GM23338 (cell line): Measurements from ENCODE around the gene PPM1H. TPM values are rescaled to one million over a fixed set of nuclear protein-coding genes. Genes with fewer than 3 reads are reported as not detected.
A peak's percentile ranks its signal among the peaks of the same experiment; 100 is the strongest.

Experiments used
- ATAC-seq: fragments of 200-7000 bp; cut with Tn5 transposase; 3 replicates; pipeline ENCODE4 v1.9.1; 2020
- DNase-seq: peaks from one replicate; pipeline ENCODE4 v3.0.0-alpha.2; 2015; ENCODE audit warnings: low spot score
- H2AFZ ChIP-seq: fragments of 200-600 bp; sonication (generic); 2 replicates; pipeline ENCODE4 v1.8.0; 2016; ENCODE audit warnings: antibody characterized with exemption, mild to moderate bottlenecking, moderate library complexity
- H3F3A ChIP-seq: fragments of 200-600 bp; sonication (generic); replicated peaks from 2 replicates; pipeline ENCODE4 v1.8.0; 2017; ENCODE audit warnings: antibody characterized with exemption, mixed run types, low read depth
- H3K27ac ChIP-seq: fragments of 200-600 bp; sonication (generic); 2 replicates; pipeline ENCODE4 v1.6.1; 2016; ENCODE audit warnings: low read depth
- H3K27me3 ChIP-seq: fragments of 200-600 bp; sonication (generic); 2 replicates; pipeline ENCODE4 v1.8.0; 2016; ENCODE audit warnings: mild to moderate bottlenecking, mixed run types, moderate library complexity; ENCODE audit not compliant: insufficient read depth
- H3K36me3 ChIP-seq: fragments of 200-600 bp; sonication (generic); 2 replicates; pipeline ENCODE4 v1.8.0; 2016; ENCODE audit warnings: mild to moderate bottlenecking; ENCODE audit not compliant: insufficient read depth
- H3K4me1 ChIP-seq: fragments of 200-600 bp; sonication (generic); 2 replicates; pipeline ENCODE4 v1.8.0; 2016; ENCODE audit warnings: mild to moderate bottlenecking, moderate library complexity; ENCODE audit not compliant: insufficient read depth
- H3K4me2 ChIP-seq: fragments of 200-600 bp; sonication (generic); 2 replicates; pipeline ENCODE4 v1.7.1; 2017; ENCODE audit warnings: mixed run types
- H3K4me3 ChIP-seq: fragments of 200-600 bp; sonication (generic); 2 replicates; pipeline ENCODE4 v1.6.1; 2016; ENCODE audit warnings: mixed run types
- H3K79me2 ChIP-seq: fragments of 200-600 bp; sonication (generic); replicated peaks from 2 replicates; pipeline ENCODE4 v1.8.0; 2017; ENCODE audit warnings: mild to moderate bottlenecking; ENCODE audit not compliant: insufficient read depth
- H3K9me2 ChIP-seq: fragments of 200-600 bp; sonication (generic); 2 replicates; pipeline ENCODE4 v1.8.0; 2017; ENCODE audit not compliant: insufficient read depth
- H4K20me1 ChIP-seq: fragments of 200-600 bp; sonication (generic); replicated peaks from 2 replicates; pipeline ENCODE4 v1.8.0; 2017; ENCODE audit warnings: mild to moderate bottlenecking; ENCODE audit not compliant: insufficient read depth
- H3K27ac Mint-ChIP-seq: 2 replicates; pipeline ENCODE4 v1.8.0; 2020; ENCODE audit warnings: inconsistent platforms, mild to moderate bottlenecking, moderate library complexity, mixed read lengths
- H3K27me3 Mint-ChIP-seq: 3 replicates; pipeline ENCODE4 v1.8.0; 2022; ENCODE audit warnings: low read depth, mild to moderate bottlenecking, moderate library complexity, mixed read lengths, inconsistent platforms; ENCODE audit not compliant: insufficient read depth, poor library complexity
- H3K36me3 Mint-ChIP-seq: 3 replicates; pipeline ENCODE4 v1.8.0; 2021; ENCODE audit warnings: low read depth, mild to moderate bottlenecking, inconsistent platforms, moderate library complexity, mixed read lengths
- H3K4me1 Mint-ChIP-seq: 3 replicates; pipeline ENCODE4 v1.8.0; 2020; ENCODE audit warnings: mild to moderate bottlenecking, inconsistent platforms, mixed read lengths
- H3K4me3 Mint-ChIP-seq: 3 replicates; pipeline ENCODE4 v1.8.0; 2021; ENCODE audit warnings: moderate library complexity, mild to moderate bottlenecking, inconsistent platforms, mixed read lengths
- H3K9me3 Mint-ChIP-seq: 3 replicates; pipeline ENCODE4 v1.8.0; 2020; ENCODE audit warnings: moderate library complexity, mild to moderate bottlenecking, inconsistent platforms, mixed read lengths
- EZH2 ChIP-seq: fragments of 200-600 bp; sonication (generic); IDR thresholded peaks from one replicate; pipeline ENCODE4 v1.8.0; 2017; ENCODE audit warnings: antibody characterized with exemption, mild to moderate bottlenecking, low read depth; ENCODE audit not compliant: unreplicated experiment
- NANOG ChIP-seq: IDR thresholded peaks from 2 replicates; pipeline ENCODE4 v1.6.1; 2016; ENCODE audit warnings: antibody characterized with exemption, borderline replicate concordance
- ZNF462 ChIP-seq: fragments of 250-450 bp; sonication (Bioruptor Pico); IDR thresholded peaks from 2 replicates; pipeline ENCODE4 v1.5.0; 2020; ENCODE audit warnings: mild to moderate bottlenecking, moderate library complexity
- polyA plus RNA-seq: library from polyadenylated mRNA; unstranded; fragments of >200 nt; fragmentation: Nextera tagmentation; extraction: Ambion mirVana; gene quantifications from 2 replicates; pipeline ENCODE4 v1.2.1, GENCODE V29; 2016
- total RNA-seq: library from RNA; depleted of rRNA; stranded (reverse); fragments of >200 nt; shearing (Covaris generic); gene quantifications from 2 replicates; pipeline ENCODE4 v1.2.3, GENCODE V29; 2014

Gene PPM1H
- total and polyA plus RNA-seq, 2 experiments from 2014 or later = 11.4 to 41.2 TPM

GRCh38 chr12:62737615-62738014 lies 197.3 kb downstream of the PPM1H start:
- H3K4me2 ChIP-seq = peak overlapping the region; percentile 64; the same call in 1 of the 2 replicates
- Mint-ChIP-seq H3K27ac (no peak overlapping the region), H3K4me1 (peaks cover 54% of the 10 kb centered on the region)

More at GRCh38 chr12:62737615-62738014, 197.3 kb downstream of the PPM1H start:
- H3K27me3 Mint-ChIP-seq = peaks cover 2% of the 10 kb centered on the region
- Histone ChIP-seq H3K79me2 (no peaks in the 10 kb centered on the region), H3K27ac (no peak overlapping the region), H2AFZ (no peak overlapping the region), H3F3A (0 out of 2 replicates have a peak, but pooled peaks cover 3% of the 10 kb centered on the region), H3K36me3 (no peaks in the 10 kb centered on the region), H4K20me1 (no peaks in the 10 kb centered on the region; the same call in 1 of the 2 replicates), H3K9me2 (0 out of 2 replicates have a peak, but pooled peaks cover 2% of the 10 kb centered on the region), H3K27me3 (no peaks in the 10 kb centered on the region), H3K4me1 (peaks cover 33% of the 10 kb centered on the region), H3K4me3 (no peak overlapping the region)
- ATAC-seq (no peak), DNase-seq (no peak)
- H3K4me3 Mint-ChIP-seq = no peak overlapping the region
- no peak for TF ChIP-seq EZH2
- TF ChIP-seq NANOG = no peak
- TF ChIP-seq ZNF462 = no peak
- peaks cover 14% of the 10 kb centered on the region; the same call in 2 of the 3 replicates for H3K36me3 Mint-ChIP-seq
- no peaks in the 10 kb centered on the region for H3K9me3 Mint-ChIP-seq
